BE2C (cell line): Measurements from ENCODE around the gene PLEK2.

ENCODE experiments used
- DNase-seq: peaks from one replicate; pipeline ENCODE4 v3.0.0-alpha.2; 2020
- H3K27me3 ChIP-seq: fragments of 250-450 bp; sonication (Bioruptor Pico); 2 replicates; pipeline ENCODE4 v1.5.1; 2020; ENCODE audit warnings: mild to moderate bottlenecking
- H3K36me3 ChIP-seq: fragments of 250-450 bp; sonication (Bioruptor Pico); 2 replicates; pipeline ENCODE4 v1.5.1; 2020; ENCODE audit warnings: mild to moderate bottlenecking
- H3K4me1 ChIP-seq: fragments of 250-450 bp; sonication (Bioruptor Pico); 2 replicates; pipeline ENCODE4 v1.5.1; 2020
- H3K4me3 ChIP-seq: 2 replicates; pipeline ENCODE4 v1.5.1; 2011; ENCODE audit warnings: low read depth, low read length
- H3K9me3 ChIP-seq: fragments of 250-450 bp; sonication (Bioruptor Pico); 2 replicates; pipeline ENCODE4 v1.5.1; 2020
- CTCF ChIP-seq: IDR thresholded peaks from 2 replicates; pipeline ENCODE4 v1.5.1; 2012; ENCODE audit warnings: mild to moderate bottlenecking, low read depth, low read length

PLEK2 gene

DNA sequence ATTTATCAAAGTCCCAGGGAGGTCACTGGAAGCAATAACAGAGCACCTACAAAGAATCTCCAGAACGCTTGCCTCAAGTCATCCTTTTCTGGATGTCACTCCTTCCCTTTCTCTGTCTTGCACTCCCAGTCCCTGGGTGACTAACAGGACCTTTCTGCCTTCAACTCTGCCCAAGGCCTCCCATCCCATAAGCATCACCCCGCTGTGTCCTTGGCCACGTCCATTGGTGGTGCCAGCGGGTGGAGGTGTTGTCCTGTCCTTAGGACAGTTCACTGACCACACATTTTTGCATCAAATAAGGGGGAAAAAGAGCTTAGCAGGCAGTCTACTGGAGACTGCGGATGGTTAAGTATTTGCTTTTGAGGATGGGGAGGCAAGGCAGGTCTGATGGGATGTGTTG is 23.6 kb upstream of the PLEK2 start:
- no peaks in the 10 kb centered on the region for H3K9me3 ChIP-seq
- DNase-seq: no peak
- H3K4me1 ChIP-seq: no peaks in the 10 kb centered on the region
- TF ChIP-seq CTCF: no peak
- no peak overlapping the region for H3K4me3 ChIP-seq
- H3K27me3 ChIP-seq: peaks cover 16% of the 10 kb centered on the region
- H3K36me3 ChIP-seq: no peaks in the 10 kb centered on the region

- no peak overlapping the region for H3K4me3 ChIP-seq
- peaks cover 16% of the 10 kb centered on the region for H3K27me3 ChIP-seq
- DNase-seq: no peak
- no peak for TF ChIP-seq CTCF
- H3K9me3 ChIP-seq: no peaks in the 10 kb centered on the region
- no peaks in the 10 kb centered on the region for H3K36me3 ChIP-seq
- H3K4me1 ChIP-seq: no peaks in the 10 kb centered on the region
Observed at GRCh38 chr14:67432050-67432564, 20.1 kb upstream of the PLEK2 start.

DNA sequence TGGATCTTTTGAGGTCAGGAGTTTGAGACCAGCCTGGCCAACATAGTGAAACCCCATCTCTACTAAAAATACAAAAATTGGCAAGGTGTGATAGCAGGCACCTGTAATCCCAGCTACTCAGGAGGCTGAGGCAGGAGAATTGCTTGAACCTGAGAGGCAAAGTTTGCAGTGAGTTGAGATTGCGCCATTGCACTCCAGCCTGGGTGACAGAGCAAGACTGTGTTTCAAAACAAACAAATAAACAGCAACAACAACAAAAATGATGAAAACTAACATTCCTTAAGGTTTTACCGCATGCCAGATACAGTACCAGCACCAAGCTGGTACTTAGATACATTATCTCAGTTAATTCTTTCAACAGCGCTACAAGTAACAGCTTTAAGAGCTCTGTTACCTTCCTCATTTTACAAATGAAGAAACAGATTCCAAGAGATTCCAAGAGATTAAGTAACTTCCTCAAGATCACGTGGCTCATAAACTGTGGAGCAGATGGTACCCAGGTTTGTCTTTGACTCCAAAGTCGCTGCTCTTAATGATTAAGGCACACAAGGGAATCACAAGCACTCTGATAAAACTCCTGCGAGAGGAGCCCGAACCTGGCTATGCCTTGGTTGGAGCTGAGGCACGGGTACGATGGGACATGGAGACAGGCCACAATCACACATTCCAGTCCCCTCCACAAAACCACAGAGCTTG is 17.7 kb upstream of the PLEK2 start:
- H3K9me3 ChIP-seq: no peaks in the 10 kb centered on the region
- DNase-seq: no peak
- no peak for TF ChIP-seq CTCF
- H3K36me3 ChIP-seq: no peaks in the 10 kb centered on the region
- no peak overlapping the region for H3K4me3 ChIP-seq
- H3K27me3 ChIP-seq: peaks cover 12% of the 10 kb centered on the region
- H3K4me1 ChIP-seq: no peaks in the 10 kb centered on the region

DNA sequence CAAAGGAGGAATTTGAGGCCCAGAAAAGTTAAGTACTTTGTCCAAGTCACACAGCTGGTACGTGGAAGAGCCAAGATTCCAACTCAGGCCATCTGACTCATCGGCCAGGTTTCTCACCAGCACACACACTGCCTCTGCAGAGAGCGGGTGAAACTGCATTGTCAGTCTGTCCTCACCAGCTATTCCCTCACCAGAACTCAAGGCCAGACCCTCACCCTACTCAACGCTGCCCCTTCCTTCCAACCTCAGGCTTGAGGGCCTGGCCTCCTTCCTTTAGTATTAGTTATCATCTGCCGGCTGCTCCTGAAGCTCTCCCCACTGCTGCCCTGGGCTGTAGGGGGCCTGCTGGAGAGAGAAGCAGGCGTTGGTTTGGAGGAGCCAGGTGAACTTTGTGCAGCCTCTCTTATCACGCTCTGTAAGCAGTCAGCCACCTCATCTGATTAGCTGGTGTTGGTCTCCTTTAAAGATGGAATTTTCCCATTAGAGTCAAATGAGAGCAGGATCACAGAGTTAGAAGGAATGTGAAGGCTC is 16.6 kb upstream of the PLEK2 start:
- no peaks in the 10 kb centered on the region for H3K4me1 ChIP-seq
- no peak for DNase-seq

DNA sequence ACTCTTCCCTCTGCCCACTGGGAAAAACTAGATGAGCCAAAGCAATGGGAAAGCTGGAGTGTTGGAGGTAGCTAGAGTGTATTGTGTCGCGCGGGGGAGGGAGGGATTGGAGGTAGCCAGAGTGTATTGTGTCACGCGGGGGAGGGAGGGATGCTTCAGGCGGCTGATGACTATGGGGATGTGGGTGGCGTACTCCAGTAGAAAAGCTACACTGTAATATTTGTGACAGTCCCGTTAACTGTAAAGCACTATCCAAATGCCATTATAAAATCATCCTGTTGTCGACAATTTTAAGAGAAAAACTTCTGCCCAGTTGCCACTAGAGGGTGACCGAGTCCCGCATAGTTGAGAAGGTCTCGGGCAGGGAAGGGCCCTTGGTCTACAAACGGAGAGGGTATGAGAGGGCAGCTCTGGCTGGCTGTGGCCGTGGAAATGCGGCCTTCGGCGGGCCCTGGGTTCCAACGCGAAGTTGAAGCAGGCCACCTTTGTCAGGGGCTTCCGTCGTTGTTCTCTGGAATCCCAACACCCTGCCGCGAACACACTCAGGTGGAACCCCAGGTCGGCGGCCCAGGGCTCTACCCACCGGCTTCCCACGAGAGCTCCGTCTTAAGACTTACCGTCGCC is 15.1 kb upstream of the PLEK2 start:
- Histone ChIP-seq H3K4me3 (no peak overlapping the region), H3K9me3 (no peaks in the 10 kb centered on the region), H3K4me1 (no peaks in the 10 kb centered on the region), H3K27me3 (peaks cover 4% of the 10 kb centered on the region), H3K36me3 (no peaks in the 10 kb centered on the region)
- DNase-seq: peak; percentile 82
- peak; percentile 84 for TF ChIP-seq CTCF

More for the DNA sequence above, 16.6 kb upstream of the PLEK2 start:
- no peak for TF ChIP-seq CTCF
- no peaks in the 10 kb centered on the region for H3K9me3 ChIP-seq
- no peak overlapping the region for H3K4me3 ChIP-seq
- no peaks in the 10 kb centered on the region for H3K36me3 ChIP-seq
- peaks cover 15% of the 10 kb centered on the region for H3K27me3 ChIP-seq

DNA sequence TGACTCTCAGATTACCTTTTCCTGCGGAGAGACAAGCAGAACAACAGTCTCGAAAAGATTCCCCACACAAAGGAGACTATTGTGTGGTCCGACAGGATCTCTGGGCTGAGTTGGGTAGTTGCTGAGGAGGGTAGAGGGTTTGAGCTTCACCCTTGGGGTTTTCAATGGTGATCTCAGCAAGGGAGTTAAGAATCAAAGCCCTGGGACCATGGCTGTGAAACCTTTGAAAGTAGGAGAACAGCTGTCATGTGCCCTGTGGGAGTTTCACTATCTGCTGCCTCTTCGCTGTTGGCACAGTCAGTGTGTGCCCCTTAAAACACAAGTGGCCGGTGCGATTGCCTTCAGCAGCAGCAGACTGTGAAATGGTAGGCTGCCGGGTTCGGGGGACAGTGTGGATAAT is 14.2 kb upstream of the PLEK2 start:
- TF ChIP-seq CTCF: no peak
- Histone ChIP-seq H3K27me3 (peaks cover 3% of the 10 kb centered on the region; the same call in 1 of the 2 replicates), H3K4me3 (no peak overlapping the region), H3K36me3 (no peaks in the 10 kb centered on the region), H3K9me3 (no peaks in the 10 kb centered on the region), H3K4me1 (no peaks in the 10 kb centered on the region)
- no peak for DNase-seq
